Glutamatergic neuron (in vitro differentiated cells): Measurements from ENCODE around the gene PPP1R3D. TPM values are rescaled to one million over a fixed set of nuclear protein-coding genes. Genes with fewer than 3 reads are reported as not detected.

Experiments
- DNase-seq: peaks from one replicate; pipeline ENCODE4 v3.0.0; 2022
- H3K27ac Mint-ChIP-seq: one replicate; pipeline ENCODE4 v1.8.0; 2020; ENCODE audit warnings: mild to moderate bottlenecking, mixed read lengths, inconsistent platforms; ENCODE audit not compliant: unreplicated experiment
- H3K27me3 Mint-ChIP-seq: one replicate; pipeline ENCODE4 v1.8.0; 2020; ENCODE audit warnings: mild to moderate bottlenecking, moderate library complexity, mixed read lengths, inconsistent platforms; ENCODE audit not compliant: unreplicated experiment
- H3K36me3 Mint-ChIP-seq: one replicate; pipeline ENCODE4 v1.8.0; 2020; ENCODE audit warnings: mild to moderate bottlenecking, mixed read lengths, inconsistent platforms; ENCODE audit not compliant: unreplicated experiment
- H3K4me1 Mint-ChIP-seq: one replicate; pipeline ENCODE4 v1.8.0; 2020; ENCODE audit warnings: mild to moderate bottlenecking, low read depth, mixed read lengths, inconsistent platforms; ENCODE audit not compliant: unreplicated experiment
- H3K4me3 Mint-ChIP-seq: one replicate; pipeline ENCODE4 v1.8.0; 2020; ENCODE audit warnings: mild to moderate bottlenecking, mixed read lengths, inconsistent platforms; ENCODE audit not compliant: unreplicated experiment
- H3K9me3 Mint-ChIP-seq: one replicate; pipeline ENCODE4 v1.8.0; 2020; ENCODE audit warnings: mild to moderate bottlenecking, moderate library complexity, mixed read lengths, inconsistent platforms; ENCODE audit not compliant: unreplicated experiment
- total RNA-seq: library from RNA; stranded (reverse); fragmentation: NEBNext Ultra II Directional; extraction: Animal tissue kit (Norgen Biotek cat#: 25700); gene quantifications from one replicate; pipeline ENCODE4 v1.2.1, GENCODE V29; 2021; ENCODE audit not compliant: unreplicated experiment
- TF ChIP-seq, protein P1 (sequence below): fragments of 200-600 bp; sonication (generic); IDR thresholded peaks from one replicate; pipeline ENCODE4 v1.5.0; 2021; ENCODE audit not compliant: partially characterized antibody, unreplicated experiment

Gene PPP1R3D
- total RNA-seq, 1 donor from 2014 or later: 1.3 TPM

DNA sequence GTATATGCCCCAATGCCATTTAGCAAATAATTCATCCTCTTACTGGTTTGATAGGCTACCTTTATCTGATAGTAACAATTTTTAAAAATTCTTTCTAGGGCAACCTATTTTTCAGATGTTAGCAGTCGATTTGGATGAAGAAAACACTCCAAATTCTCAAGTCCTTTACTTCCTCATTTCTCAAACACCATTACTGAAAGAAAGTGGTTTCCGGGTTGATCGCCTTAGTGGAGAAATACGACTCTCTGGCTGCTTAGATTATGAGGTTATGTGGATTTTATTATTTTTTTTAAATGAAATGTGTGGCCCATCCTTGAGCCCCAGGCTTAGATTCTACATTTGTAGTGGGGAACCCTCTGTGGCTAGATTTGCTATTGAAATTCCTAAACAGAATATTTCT, 44.4 kb upstream of the PPP1R3D start:
- TF ChIP-seq, protein P1, sequence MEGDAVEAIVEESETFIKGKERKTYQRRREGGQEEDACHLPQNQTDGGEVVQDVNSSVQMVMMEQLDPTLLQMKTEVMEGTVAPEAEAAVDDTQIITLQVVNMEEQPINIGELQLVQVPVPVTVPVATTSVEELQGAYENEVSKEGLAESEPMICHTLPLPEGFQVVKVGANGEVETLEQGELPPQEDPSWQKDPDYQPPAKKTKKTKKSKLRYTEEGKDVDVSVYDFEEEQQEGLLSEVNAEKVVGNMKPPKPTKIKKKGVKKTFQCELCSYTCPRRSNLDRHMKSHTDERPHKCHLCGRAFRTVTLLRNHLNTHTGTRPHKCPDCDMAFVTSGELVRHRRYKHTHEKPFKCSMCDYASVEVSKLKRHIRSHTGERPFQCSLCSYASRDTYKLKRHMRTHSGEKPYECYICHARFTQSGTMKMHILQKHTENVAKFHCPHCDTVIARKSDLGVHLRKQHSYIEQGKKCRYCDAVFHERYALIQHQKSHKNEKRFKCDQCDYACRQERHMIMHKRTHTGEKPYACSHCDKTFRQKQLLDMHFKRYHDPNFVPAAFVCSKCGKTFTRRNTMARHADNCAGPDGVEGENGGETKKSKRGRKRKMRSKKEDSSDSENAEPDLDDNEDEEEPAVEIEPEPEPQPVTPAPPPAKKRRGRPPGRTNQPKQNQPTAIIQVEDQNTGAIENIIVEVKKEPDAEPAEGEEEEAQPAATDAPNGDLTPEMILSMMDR: no peak
- peaks cover 23% of the 10 kb centered on the region for H3K4me1 Mint-ChIP-seq
- H3K4me3 Mint-ChIP-seq: no peak overlapping the region
- peaks cover 4% of the 10 kb centered on the region for H3K9me3 Mint-ChIP-seq
- peaks cover 4% of the 10 kb centered on the region for H3K36me3 Mint-ChIP-seq
- no peak overlapping the region for H3K27ac Mint-ChIP-seq
- H3K27me3 Mint-ChIP-seq: no peaks in the 10 kb centered on the region
- no peak for DNase-seq

DNA sequence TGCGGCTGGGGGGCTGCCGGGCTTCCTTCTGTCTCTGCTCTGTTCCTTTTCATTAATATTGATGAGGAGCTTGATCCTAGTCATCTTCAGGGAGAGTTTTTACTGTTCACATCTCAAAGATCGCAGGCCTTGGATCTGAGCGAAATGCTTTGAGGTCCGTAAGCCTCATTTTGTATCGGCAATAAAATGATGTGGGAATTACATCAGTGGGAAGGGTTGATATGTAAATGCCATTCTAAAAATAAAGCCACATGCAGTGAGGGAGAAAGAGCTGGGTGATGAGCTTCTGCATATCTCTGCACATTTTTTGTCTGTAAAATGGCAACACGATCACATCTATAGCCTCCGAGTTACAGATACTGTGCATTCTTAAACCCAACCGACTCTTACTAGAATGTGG, 43.0 kb upstream of the PPP1R3D start:
- H3K27me3 Mint-ChIP-seq: no peaks in the 10 kb centered on the region
- TF ChIP-seq, protein P1: no peak
- peaks cover 16% of the 10 kb centered on the region for H3K4me1 Mint-ChIP-seq
- H3K36me3 Mint-ChIP-seq: peaks cover 8% of the 10 kb centered on the region
- DNase-seq: no peak
- H3K4me3 Mint-ChIP-seq: peak overlapping the region; percentile 7
- peaks cover 4% of the 10 kb centered on the region for H3K9me3 Mint-ChIP-seq
- H3K27ac Mint-ChIP-seq: no peak overlapping the region

DNA sequence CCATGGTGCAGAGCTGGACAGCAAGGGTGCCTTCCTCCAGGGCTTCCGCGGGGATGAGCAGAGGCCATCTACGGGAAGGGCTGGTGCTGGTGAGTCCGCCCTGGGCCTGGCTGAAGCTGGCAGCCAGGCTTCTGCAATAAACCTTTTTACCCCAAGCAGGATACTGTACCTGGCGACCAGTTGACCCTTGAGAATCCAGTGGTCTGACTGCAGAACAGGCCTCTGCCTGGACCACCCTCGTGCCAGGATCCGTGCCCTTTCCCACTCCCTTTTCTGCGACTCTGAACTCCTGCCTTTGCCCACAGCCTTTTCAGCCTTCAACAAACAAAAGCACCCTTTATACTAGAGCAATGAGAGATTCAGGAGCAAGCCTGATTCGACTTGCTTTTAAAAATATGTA, 37.0 kb upstream of the PPP1R3D start:
- H3K4me3 Mint-ChIP-seq: no peak overlapping the region
- no peaks in the 10 kb centered on the region for H3K4me1 Mint-ChIP-seq
- no peak overlapping the region for H3K27ac Mint-ChIP-seq
- H3K36me3 Mint-ChIP-seq: peaks cover 8% of the 10 kb centered on the region
- peaks cover 2% of the 10 kb centered on the region for H3K27me3 Mint-ChIP-seq
- TF ChIP-seq, protein P1: no peak
- H3K9me3 Mint-ChIP-seq: peaks cover 4% of the 10 kb centered on the region
- no peak for DNase-seq

DNA sequence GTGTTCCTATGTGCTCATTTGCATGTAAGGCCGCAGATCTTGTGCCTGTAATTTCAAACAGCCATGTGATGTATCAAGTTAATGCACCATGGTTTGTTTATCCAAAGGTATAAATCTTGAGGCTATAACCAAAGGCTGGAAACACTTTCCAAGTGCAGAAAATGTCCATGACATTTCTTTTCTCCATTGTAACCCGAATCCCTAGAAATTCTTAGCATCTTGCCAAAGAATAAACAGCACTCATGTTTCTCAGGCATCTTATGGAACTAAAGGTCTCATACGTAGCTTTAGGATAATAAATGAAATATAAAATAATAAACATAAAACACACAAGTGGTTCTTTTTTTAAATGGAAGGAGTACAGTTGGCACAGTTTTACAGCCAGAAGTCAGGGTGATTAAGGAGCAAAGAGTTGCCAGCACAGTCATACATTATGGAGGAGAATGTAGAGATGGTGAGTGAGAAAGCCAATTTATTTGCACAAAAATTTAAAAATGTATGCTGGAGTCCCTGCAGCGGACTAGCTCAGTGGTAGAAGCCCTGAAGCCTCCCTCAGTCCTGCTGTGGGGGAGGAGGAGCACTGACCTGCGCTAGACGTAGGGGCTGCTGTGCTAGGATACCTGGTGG, 36.2 kb upstream of the PPP1R3D start:
- peaks cover 2% of the 10 kb centered on the region for H3K27me3 Mint-ChIP-seq
- no peak overlapping the region for H3K4me3 Mint-ChIP-seq
- H3K27ac Mint-ChIP-seq: no peak overlapping the region
- H3K4me1 Mint-ChIP-seq: no peaks in the 10 kb centered on the region
- DNase-seq: no peak
- H3K36me3 Mint-ChIP-seq: peaks cover 8% of the 10 kb centered on the region
- TF ChIP-seq, protein P1: no peak
- peaks cover 4% of the 10 kb centered on the region for H3K9me3 Mint-ChIP-seq

DNA sequence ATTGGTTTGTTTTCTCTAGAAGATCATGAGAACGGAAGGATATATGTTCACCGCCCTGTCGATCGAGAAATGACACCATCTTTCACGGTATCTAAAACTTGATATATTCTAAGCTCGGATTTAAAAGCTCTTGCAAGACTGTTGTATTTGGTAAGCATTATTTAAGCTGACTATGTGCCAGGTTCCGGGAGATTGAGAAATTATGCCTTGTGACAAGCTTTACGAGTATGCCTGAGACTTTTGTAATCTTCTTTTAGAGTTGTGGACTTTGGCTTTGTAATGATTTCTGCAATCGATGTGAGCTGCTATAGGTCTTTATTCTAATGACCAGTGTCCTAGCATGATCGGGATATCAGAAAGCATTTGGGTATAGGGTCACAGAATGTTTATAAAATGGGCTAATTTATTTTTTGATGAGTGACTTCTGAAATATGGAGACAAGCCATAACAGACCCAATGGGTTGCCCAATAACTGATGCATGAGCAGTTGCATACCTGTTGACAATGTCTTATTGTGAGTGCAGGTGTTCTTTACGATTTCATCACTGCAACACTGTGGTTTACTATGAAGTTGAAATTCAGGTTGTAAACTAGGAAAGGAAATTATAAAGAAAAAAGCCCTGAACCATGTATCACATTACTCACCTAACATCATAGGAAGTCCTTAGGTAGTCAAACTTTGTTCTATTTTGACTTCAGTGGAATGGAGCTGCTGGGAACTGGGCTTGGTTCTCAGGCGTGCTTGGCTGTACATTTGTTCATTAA, 32.1 kb upstream of the PPP1R3D start:
- H3K4me1 Mint-ChIP-seq: no peaks in the 10 kb centered on the region
- H3K27ac Mint-ChIP-seq: no peak overlapping the region
- DNase-seq: no peak
- peaks cover 2% of the 10 kb centered on the region for H3K27me3 Mint-ChIP-seq
- H3K9me3 Mint-ChIP-seq: peaks cover 2% of the 10 kb centered on the region
- no peak overlapping the region for H3K4me3 Mint-ChIP-seq
- TF ChIP-seq, protein P1: no peak
- H3K36me3 Mint-ChIP-seq: no peaks in the 10 kb centered on the region
